Activated T-cell treated with anti-CD3 and anti-CD28 coated beads for 1 hour (primary cell): ENCODE measurements around the gene MRPL43.

Source experiments
- DNase-seq: peaks from one replicate; pipeline ENCODE4 v3.0.0-alpha.2; 2020; ENCODE audit warnings: low read depth

Gene MRPL43

DNA sequence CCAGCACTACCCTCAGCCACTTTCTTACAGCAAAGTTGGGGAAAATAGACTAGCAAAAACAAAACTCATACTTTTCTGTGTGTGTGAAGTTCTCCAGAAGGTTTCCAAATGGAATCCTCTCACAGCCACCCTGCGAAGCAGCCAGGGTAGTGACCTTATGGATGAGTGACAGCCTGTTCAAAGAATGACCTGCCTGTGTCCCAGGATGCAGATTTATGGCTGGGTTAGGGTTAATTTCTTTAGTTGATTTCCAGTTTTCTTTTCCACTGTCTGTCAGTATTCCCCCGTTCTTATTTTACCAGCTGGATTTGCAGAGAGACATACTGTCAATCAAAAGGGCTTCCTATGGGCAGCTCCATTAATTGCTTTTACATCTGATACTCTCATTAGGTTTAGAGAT, 20.4 kb downstream of the MRPL43 start:
- no peak for DNase-seq

DNA sequence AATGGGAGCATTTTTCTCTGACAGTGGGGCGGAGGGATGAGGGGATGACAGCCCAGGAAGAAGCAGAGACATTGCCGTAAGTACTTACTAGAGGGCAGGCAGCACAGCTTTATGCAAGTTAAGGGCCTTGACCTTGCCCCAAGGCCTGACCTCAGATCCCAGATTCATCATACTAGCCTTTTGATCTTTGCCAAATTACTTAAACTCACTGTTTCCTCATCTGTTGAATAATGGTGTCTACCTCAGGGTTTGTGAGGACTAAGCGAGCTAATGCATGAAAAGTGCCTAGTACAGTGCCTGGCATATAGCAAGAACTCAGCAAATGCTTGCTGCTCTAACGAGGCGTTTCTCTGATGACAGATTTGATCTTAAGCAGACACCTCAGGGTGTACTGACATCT, 21.5 kb downstream of the MRPL43 start:
- DNase-seq, result no peak

DNA sequence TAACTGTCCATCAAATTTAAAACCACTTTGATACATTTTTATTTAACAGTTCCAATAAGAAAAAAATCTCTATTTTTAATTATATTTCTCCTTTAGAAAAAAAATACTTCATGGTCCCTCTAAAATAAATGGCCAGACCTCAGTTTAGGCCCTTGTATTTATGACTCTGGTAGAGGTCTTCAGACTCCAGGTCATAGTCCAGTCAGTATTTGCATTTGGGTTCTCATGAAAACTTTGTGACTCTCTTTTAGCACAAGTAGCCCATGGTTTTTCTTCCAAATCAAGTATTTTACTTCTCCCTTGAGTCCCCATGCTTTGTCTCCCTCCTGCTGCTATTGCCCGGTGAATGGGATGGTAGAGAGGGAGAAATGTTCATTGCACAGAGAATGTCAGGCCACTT, 23.5 kb downstream of the MRPL43 start:
- DNase-seq, result no peak

- no peak for DNase-seq
These were observed 24.8 kb downstream of the MRPL43 start for GRCh38 chr10:100962351-100963080.

- DNase-seq, result no peak
These were observed 27.0 kb downstream of the MRPL43 start for GRCh38 chr10:100960251-100960650.

DNA sequence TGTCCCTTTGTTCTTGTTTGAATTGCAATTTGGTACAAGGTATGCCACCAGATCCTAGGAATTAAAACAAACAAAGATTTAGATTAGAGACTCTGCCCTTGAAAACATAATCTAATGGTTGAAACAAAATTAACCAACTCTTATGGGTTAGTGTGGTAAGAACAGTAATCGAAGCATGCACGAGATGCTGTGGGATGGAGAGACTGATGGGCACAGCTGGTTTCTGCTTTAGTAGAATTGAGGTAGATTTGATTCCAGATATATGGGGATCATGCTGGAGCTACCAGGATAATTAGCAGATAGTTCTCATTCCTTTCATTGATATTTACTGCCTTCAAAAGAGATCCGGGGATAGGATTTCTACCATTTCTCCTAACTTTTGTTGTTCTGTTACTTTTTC, 38.4 kb downstream of the MRPL43 start:
- no peak for DNase-seq

DNA sequence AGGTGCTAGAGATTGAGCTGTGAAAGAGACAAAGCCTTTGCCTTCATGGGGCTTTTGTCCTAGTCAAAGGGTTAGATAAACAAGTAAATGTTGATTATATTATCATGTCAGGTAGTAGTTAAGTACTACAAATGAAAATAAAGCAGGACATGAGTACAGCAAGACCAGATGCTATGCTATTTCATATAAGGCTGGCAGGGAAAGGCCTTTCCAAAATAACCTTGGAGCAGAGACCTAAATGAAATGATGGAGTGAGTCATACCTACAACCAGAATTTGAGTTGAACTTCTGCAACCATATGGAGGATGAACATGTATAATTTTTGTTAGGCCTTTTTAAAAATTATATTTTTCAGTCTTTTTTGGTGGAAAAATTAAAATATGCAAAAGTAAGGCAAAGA, 41.5 kb downstream of the MRPL43 start:
- DNase-seq, result no peak

GRCh38 chr10:100943508-100943907, 43.8 kb downstream of the MRPL43 start:
- DNase-seq, result no peak

DNA sequence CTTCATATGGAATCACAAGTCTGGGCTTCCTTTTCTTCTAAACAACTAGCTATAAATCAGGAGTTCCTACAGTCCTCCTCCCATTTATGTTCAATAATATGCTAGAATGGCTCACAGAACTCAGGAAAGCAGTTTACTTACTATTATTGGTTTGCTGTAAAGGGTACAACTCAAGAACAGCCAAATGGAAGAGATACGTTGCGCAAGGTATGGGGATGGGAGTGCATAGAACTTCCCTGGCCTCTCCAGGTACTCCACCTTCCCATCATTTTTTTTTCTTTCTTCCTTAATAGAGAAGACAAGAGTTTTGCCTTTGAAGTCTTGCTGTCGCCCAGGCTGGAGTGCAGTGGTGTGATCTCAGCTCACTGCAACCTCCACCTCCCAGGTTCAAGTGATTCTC, 45.1 kb downstream of the MRPL43 start:
- no peak for DNase-seq

DNA sequence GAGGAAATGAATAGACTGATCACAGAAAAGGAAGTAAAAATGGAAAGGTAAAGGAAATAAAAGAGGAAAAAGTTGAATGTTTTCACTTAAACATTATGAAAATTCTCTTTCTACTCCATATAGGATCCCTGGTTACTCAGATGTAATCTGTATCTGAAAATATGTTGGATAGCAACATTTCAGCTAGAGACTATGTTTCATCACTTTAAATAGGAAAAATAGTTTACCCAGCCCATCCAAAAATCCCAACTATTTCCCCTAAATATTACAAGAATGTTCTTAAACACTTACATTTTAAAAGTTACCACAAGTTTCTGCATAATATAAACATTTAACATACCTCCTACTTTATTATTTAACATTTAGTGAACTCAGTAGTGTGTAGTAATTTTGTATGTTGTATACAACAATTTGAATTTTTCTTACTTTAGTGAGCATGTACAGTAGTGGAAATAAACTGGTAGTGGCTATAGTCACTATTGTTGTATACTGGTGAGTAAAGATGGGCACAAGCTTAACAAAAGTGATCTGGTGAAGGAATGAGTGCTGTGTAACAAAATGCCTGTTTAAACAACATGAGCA, 47.4 kb downstream of the MRPL43 start:
- DNase-seq, result no peak
